Amygdala (tissue), 56 donors: ENCODE data around the gene RYR2.

Source experiments
- DNase-seq, 56 donors: peaks; one replicate each; lab custom pipeline; 2025; lab: John Stamatoyannopoulos, UW

The RYR2 gene

GRCh38 chr1:237868817-237869600 is 827.0 kb downstream of the RYR2 start:
- no peak for DNase-seq

GRCh38 chr1:237873487-237874211 is 831.7 kb downstream of the RYR2 start:
- no peak for DNase-seq

- no peak for DNase-seq
Observed at GRCh38 chr1:237875291-237875690, 833.3 kb downstream of the RYR2 start.

- DNase-seq, result no peak
Observed at GRCh38 chr1:237877631-237878030, 835.6 kb downstream of the RYR2 start.

- DNase-seq, result no peak
Observed at GRCh38 chr1:237878406-237878805, 836.4 kb downstream of the RYR2 start.

GRCh38 chr1:237879195-237879594 is 837.2 kb downstream of the RYR2 start:
- no peak for DNase-seq
